GM21737 (cell line): ENCODE data around the gene GYG1.

Experiments used
- ATAC-seq: cut with Tn5 transposase; IDR thresholded peaks from one replicate; pipeline ENCODE4 v1.9.1; 2021; ENCODE audit warnings: mild to moderate bottlenecking, moderate library complexity; ENCODE audit not compliant: unreplicated experiment

GYG1 gene

GRCh38 chr3:148991219-148992026 lies at the start of gene GYG1:
Gene GYG1 (plus strand): TSS chr3:148991540. CDS start chr3:148991641, 101 bp downstream.
- ATAC-seq: peak; percentile 79

- peak; percentile 96 for ATAC-seq
Measured at GRCh38 chr3:148943506-148944205, 47.7 kb upstream of the GYG1 start.

GRCh38 chr3:148945116-148945515 lies 46.2 kb upstream of the GYG1 start:
- no peak for ATAC-seq

- ATAC-seq: no peak
Measured at GRCh38 chr3:148948913-148949657, 42.3 kb upstream of the GYG1 start.

GRCh38 chr3:148950806-148951205 lies 40.5 kb upstream of the GYG1 start:
- ATAC-seq: no peak

GRCh38 chr3:148951599-148952361 lies 39.6 kb upstream of the GYG1 start:
- no peak for ATAC-seq

GRCh38 chr3:148953094-148953493 lies 38.2 kb upstream of the GYG1 start:
- no peak for ATAC-seq

- no peak for ATAC-seq
Measured at GRCh38 chr3:148954981-148955380, 36.4 kb upstream of the GYG1 start.

- no peak for ATAC-seq
Measured at GRCh38 chr3:148955544-148956346, 35.6 kb upstream of the GYG1 start.

GRCh38 chr3:148957586-148957985 lies 33.8 kb upstream of the GYG1 start:
- ATAC-seq: no peak

GRCh38 chr3:148958696-148959095 lies 32.6 kb upstream of the GYG1 start:
- no peak for ATAC-seq

GRCh38 chr3:148962513-148962912 lies 28.8 kb upstream of the GYG1 start:
- no peak for ATAC-seq

GRCh38 chr3:148964809-148965208 lies 26.5 kb upstream of the GYG1 start:
- ATAC-seq: no peak

GRCh38 chr3:148968321-148968720 lies 23.0 kb upstream of the GYG1 start:
- ATAC-seq: no peak

- ATAC-seq: no peak
Measured at GRCh38 chr3:148970271-148970670, 21.1 kb upstream of the GYG1 start.

- ATAC-seq: no peak
Measured at GRCh38 chr3:148971401-148972163, 19.8 kb upstream of the GYG1 start.

- ATAC-seq: no peak
Measured at GRCh38 chr3:148974726-148975125, 16.6 kb upstream of the GYG1 start.

- no peak for ATAC-seq
Measured at GRCh38 chr3:148975248-148975647, 16.1 kb upstream of the GYG1 start.

- no peak for ATAC-seq
Measured at GRCh38 chr3:148975696-148976095, 15.6 kb upstream of the GYG1 start.
